ENCODE data around the gene KRT2. TPM values are rescaled to one million over a fixed set of nuclear protein-coding genes. Genes with fewer than 3 reads are reported as not detected.

KRT2 gene
- total RNA-seq, 1 donor from 2014 or later: not detected

GRCh38 chr12:52615208-52615868 is 36.7 kb downstream of the KRT2 start:
- Mint-ChIP-seq H3K27ac (ENCODE audit: unreplicated experiment) (no peak overlapping the region), H3K9me3 (ENCODE audit: unreplicated experiment) (no peaks in the 10 kb centered on the region), H3K4me3 (ENCODE audit: unreplicated experiment) (no peak overlapping the region), H3K27me3 (ENCODE audit: unreplicated experiment) (peaks cover 53% of the 10 kb centered on the region), H3K36me3 (ENCODE audit: unreplicated experiment) (no peaks in the 10 kb centered on the region), H3K4me1 (ENCODE audit: unreplicated experiment) (no peaks in the 10 kb centered on the region)
- TF ChIP-seq CTCF (IDR thresholded peaks at IDR 0.05): no peak
- peak; percentile 51 for DNase-seq (ENCODE audit: extremely low spot score, unreplicated experiment)

- no peak overlapping the region for H3K4me3 Mint-ChIP-seq (ENCODE audit: unreplicated experiment)
- no peaks in the 10 kb centered on the region for H3K4me1 Mint-ChIP-seq (ENCODE audit: unreplicated experiment)
- H3K27me3 Mint-ChIP-seq (ENCODE audit: unreplicated experiment): peaks cover 51% of the 10 kb centered on the region
- H3K27ac Mint-ChIP-seq (ENCODE audit: unreplicated experiment): no peak overlapping the region
- no peaks in the 10 kb centered on the region for H3K36me3 Mint-ChIP-seq (ENCODE audit: unreplicated experiment)
- H3K9me3 Mint-ChIP-seq (ENCODE audit: unreplicated experiment): no peaks in the 10 kb centered on the region
- TF ChIP-seq CTCF (IDR thresholded peaks at IDR 0.05): no peak
- peak; percentile 66 for DNase-seq (ENCODE audit: extremely low spot score, unreplicated experiment)
These were observed 37.4 kb downstream of the KRT2 start for GRCh38 chr12:52614381-52615207.

GRCh38 chr12:52613384-52614030 is 38.5 kb downstream of the KRT2 start:
- Mint-ChIP-seq H3K4me1 (ENCODE audit: unreplicated experiment) (no peaks in the 10 kb centered on the region), H3K9me3 (ENCODE audit: unreplicated experiment) (no peaks in the 10 kb centered on the region), H3K27me3 (ENCODE audit: unreplicated experiment) (peaks cover 56% of the 10 kb centered on the region), H3K27ac (ENCODE audit: unreplicated experiment) (no peak overlapping the region), H3K36me3 (ENCODE audit: unreplicated experiment) (no peaks in the 10 kb centered on the region), H3K4me3 (ENCODE audit: unreplicated experiment) (no peak overlapping the region)
- TF ChIP-seq CTCF (IDR thresholded peaks at IDR 0.05): no peak
- peak; percentile 69 for DNase-seq (ENCODE audit: extremely low spot score, unreplicated experiment)

GRCh38 chr12:52612431-52613383 is 39.3 kb downstream of the KRT2 start:
- no peaks in the 10 kb centered on the region for H3K4me1 Mint-ChIP-seq (ENCODE audit: unreplicated experiment)
- H3K9me3 Mint-ChIP-seq (ENCODE audit: unreplicated experiment): no peaks in the 10 kb centered on the region
- no peak overlapping the region for H3K27ac Mint-ChIP-seq (ENCODE audit: unreplicated experiment)
- peaks cover 63% of the 10 kb centered on the region for H3K27me3 Mint-ChIP-seq (ENCODE audit: unreplicated experiment)
- H3K4me3 Mint-ChIP-seq (ENCODE audit: unreplicated experiment): no peak overlapping the region
- peak; percentile 32 for DNase-seq (ENCODE audit: extremely low spot score, unreplicated experiment)
- H3K36me3 Mint-ChIP-seq (ENCODE audit: unreplicated experiment): no peaks in the 10 kb centered on the region
- no peak for TF ChIP-seq CTCF (IDR thresholded peaks at IDR 0.05)
